ENCODE data around the gene CTSW.

Gene CTSW

DNA sequence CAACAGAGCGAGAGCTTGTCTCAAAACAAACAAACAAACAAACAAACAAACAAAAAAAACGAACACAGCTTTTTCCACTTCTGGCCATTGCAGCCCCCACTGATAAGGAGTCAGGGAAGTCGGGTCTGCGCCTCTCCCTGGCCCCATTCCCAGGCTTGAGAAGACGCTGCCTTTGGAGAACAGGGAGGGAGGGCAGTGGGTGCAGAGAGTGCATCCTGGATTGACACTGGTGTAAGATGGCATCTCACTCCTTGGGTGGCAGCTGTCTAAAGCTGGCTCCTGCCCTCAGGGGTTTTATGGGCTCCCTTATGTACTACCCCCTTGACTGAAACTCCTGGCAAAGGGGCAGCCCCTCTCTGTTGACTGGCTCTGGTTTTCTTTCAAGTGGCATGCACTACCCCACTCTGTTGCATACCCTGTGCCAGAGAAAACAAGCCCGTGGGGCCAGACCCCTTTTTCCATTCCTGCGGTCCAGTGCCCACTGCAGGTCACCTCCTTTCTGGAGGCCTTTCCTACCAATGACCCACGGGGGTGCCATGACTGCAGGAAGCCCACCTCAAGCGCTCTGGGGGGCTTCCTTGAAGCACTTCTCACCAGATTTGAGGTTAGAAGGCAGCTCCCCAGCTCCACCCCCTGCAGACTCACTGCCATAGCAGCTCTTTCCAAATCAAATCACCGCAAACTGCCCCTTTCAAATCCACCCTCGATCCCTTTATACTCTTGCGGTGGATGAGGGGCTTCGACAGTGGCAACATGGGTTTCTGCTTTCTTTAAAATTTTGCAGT is 52.3 kb downstream of the CTSW start:
- no peak overlapping the region for H3K9ac ChIP-seq (ENCODE audit: insufficient read length)
- TF ChIP-seq EZH2 (IDR thresholded peaks at IDR 0.05) (no peak), FOXP2 (optimal IDR thresholded peaks at IDR 0.05; ENCODE audit: control extremely low read depth, extremely low read length, insufficient read depth) (no peak), POLR2AphosphoS5 (IDR thresholded peaks at IDR 0.05; ENCODE audit: borderline replicate concordance, low read depth, low read length) (no peak)
- H3K27ac ChIP-seq: no peak overlapping the region
- no peaks in the 10 kb centered on the region for H3K9me3 ChIP-seq (ENCODE audit: low read depth, low read length)
- no peak for DNase-seq (ENCODE audit: low read depth, low spot score)
- no peak overlapping the region for H3K4me3 ChIP-seq
- H3K36me3 ChIP-seq (ENCODE audit: insufficient read depth, low read length): no peaks in the 10 kb centered on the region

DNA sequence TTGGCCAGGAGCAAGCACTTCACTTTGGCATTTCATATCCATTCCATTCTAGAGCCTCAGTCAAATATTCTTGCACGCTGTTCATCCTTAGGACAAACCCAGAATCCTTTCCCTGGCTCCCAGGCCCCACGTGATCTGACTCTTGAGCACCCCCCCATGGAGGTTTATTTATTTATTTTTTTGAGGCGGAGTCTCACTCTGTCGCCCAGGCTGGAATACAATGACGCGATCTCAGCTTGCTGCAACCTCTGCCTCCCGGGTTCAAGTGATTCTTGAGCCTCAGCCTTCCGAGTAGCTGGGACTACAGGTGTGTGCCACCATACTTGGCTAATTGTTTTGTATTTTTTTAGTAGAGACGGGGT is 52.9 kb downstream of the CTSW start:
- no peak for DNase-seq (ENCODE audit: low read depth, low spot score)

More for the DNA sequence above, 52.9 kb downstream of the CTSW start:
- Histone ChIP-seq H3K27ac (no peak overlapping the region), H3K36me3 (ENCODE audit: insufficient read depth, low read length) (no peaks in the 10 kb centered on the region), H3K4me3 (no peak overlapping the region), H3K9me3 (ENCODE audit: low read depth, low read length) (no peaks in the 10 kb centered on the region), H3K9ac (ENCODE audit: insufficient read length) (no peak overlapping the region)
- TF ChIP-seq FOXP2 (optimal IDR thresholded peaks at IDR 0.05; ENCODE audit: control extremely low read depth, extremely low read length, insufficient read depth): no peak
- no peak for TF ChIP-seq POLR2AphosphoS5 (IDR thresholded peaks at IDR 0.05; ENCODE audit: borderline replicate concordance, low read depth, low read length)
- no peak for TF ChIP-seq EZH2 (IDR thresholded peaks at IDR 0.05)
